Neuronal stem cell (in vitro differentiated cells): ENCODE results near the gene L3MBTL4.

ENCODE experiments used
- DNase-seq: peaks from one replicate; pipeline ENCODE4 v3.0.0-alpha.2; 2013; ENCODE audit warnings: low spot score
- H2AFZ ChIP-seq: one replicate; pipeline ENCODE4 v1.6.1; 2013; ENCODE audit warnings: mild to moderate bottlenecking, low read length, inconsistent platforms
- H2AK5ac ChIP-seq: 2 replicates; pipeline ENCODE4 v1.6.1; 2013; ENCODE audit warnings: low read depth, mild to moderate bottlenecking, inconsistent platforms, low read length, moderate library complexity, mixed read lengths
- H2BK120ac ChIP-seq: 2 replicates; pipeline ENCODE4 v1.6.1; 2013; ENCODE audit warnings: low read depth, mild to moderate bottlenecking, inconsistent platforms, low read length, moderate library complexity, mixed read lengths
- H2BK12ac ChIP-seq: one replicate; pipeline ENCODE4 v1.6.1; 2013; ENCODE audit warnings: low read length, inconsistent platforms
- H2BK15ac ChIP-seq: 2 replicates; pipeline ENCODE4 v1.6.1; 2013; ENCODE audit warnings: mild to moderate bottlenecking, low read length, inconsistent platforms, mixed read lengths
- H2BK5ac ChIP-seq: one replicate; pipeline ENCODE4 v1.6.1; 2013; ENCODE audit warnings: inconsistent platforms, mild to moderate bottlenecking, low read length, moderate library complexity
- H3K14ac ChIP-seq: one replicate; pipeline ENCODE4 v1.6.1; 2013; ENCODE audit warnings: low read length, inconsistent platforms
- H3K18ac ChIP-seq: 2 replicates; pipeline ENCODE4 v1.6.1; 2013; ENCODE audit warnings: low read length, inconsistent platforms
- H3K23ac ChIP-seq: 2 replicates; pipeline ENCODE4 v1.6.1; 2013; ENCODE audit warnings: low read depth, mild to moderate bottlenecking, mixed read lengths, low read length, inconsistent platforms; ENCODE audit not compliant: poor library complexity
- H3K27ac ChIP-seq: replicated peaks from 3 replicates; pipeline ENCODE4 v1.5.1; 2013; ENCODE audit warnings: low read length, inconsistent platforms
- H3K27me3 ChIP-seq, 3 experiments: 2 replicates each; pipeline ENCODE4 v1.6.1; 2013; ENCODE audit warnings: low read length in 3 of 3, mild to moderate bottlenecking in 2 of 3, inconsistent platforms in 1 of 3, low read depth in 1 of 3, mixed read lengths in 1 of 3, moderate library complexity in 1 of 3; ENCODE audit not compliant: control insufficient read depth in 3 of 3, insufficient read depth in 3 of 3
- H3K36me3 ChIP-seq, 2 donors: replicated peaks in 1 of 2; 2 replicates each; pipeline ENCODE4 v1.6.1; 2013; ENCODE audit warnings: low read length in 2 of 2; ENCODE audit not compliant: control insufficient read depth in 2 of 2, insufficient read depth in 2 of 2
- H3K4ac ChIP-seq: 2 replicates; pipeline ENCODE4 v1.6.1; 2013; ENCODE audit warnings: inconsistent platforms, mild to moderate bottlenecking, low read length, moderate library complexity
- H3K4me1 ChIP-seq, 2 donors: 1 replicate in 1 of 2; 2 replicates in 1 of 2; pipeline ENCODE4 v1.6.1; 2013; ENCODE audit warnings: low read length in 2 of 2, low read depth in 1 of 2; ENCODE audit not compliant: control insufficient read depth in 2 of 2, insufficient read depth in 1 of 2
- H3K4me2 ChIP-seq: one replicate; pipeline ENCODE4 v1.6.1; 2013; ENCODE audit warnings: mild to moderate bottlenecking, low read length, inconsistent platforms; ENCODE audit not compliant: insufficient read depth, poor library complexity, severe bottlenecking
- H3K4me3 ChIP-seq, 2 donors: 2 replicates each; pipeline ENCODE4 v1.5.1; 2013; ENCODE audit warnings: low read length in 2 of 2, mild to moderate bottlenecking in 2 of 2, inconsistent platforms in 1 of 2, moderate library complexity in 1 of 2
- H3K79me1 ChIP-seq: one replicate; pipeline ENCODE4 v1.6.1; 2013; ENCODE audit warnings: low read depth, mild to moderate bottlenecking, inconsistent platforms, low read length, moderate library complexity
- H3K9ac ChIP-seq: one replicate; pipeline ENCODE4 v1.6.1; 2013; ENCODE audit warnings: mild to moderate bottlenecking, low read depth, low read length, inconsistent platforms; ENCODE audit not compliant: poor library complexity
- H3K9me3 ChIP-seq, 2 donors: replicated peaks in 1 of 2; 2 replicates each; pipeline versions ENCODE3 to v1.6.1; 2013; ENCODE audit warnings: low read length in 2 of 2, mild to moderate bottlenecking in 2 of 2, inconsistent platforms in 1 of 2, low read depth in 1 of 2, mixed read lengths in 1 of 2, moderate library complexity in 1 of 2; ENCODE audit not compliant: control insufficient read depth in 2 of 2, insufficient read depth in 1 of 2
- H4K8ac ChIP-seq: one replicate; pipeline ENCODE4 v1.6.1; 2013; ENCODE audit warnings: low read depth, mild to moderate bottlenecking, inconsistent platforms, low read length, moderate library complexity
- H4K91ac ChIP-seq: one replicate; pipeline ENCODE4 v1.6.1; 2013; ENCODE audit warnings: low read length, low read depth, mild to moderate bottlenecking, inconsistent platforms; ENCODE audit not compliant: poor library complexity
- WGBS, 2 donors: extraction: QIAGEN DNeasy Blood & Tissue Kit; methylation state at CpG; one replicate each; pipeline ENCODE4 v1.1.7; 2013; ENCODE audit warnings: missing lambda C conversion rate in 2 of 2, mixed read lengths in 1 of 2; ENCODE audit not compliant: insufficient read length in 2 of 2, insufficient replicate concordance in 1 of 2; ENCODE audit errors: extremely low coverage in 2 of 2; 5-methylcytosine and 5-hydroxymethylcytosine counted together

Gene L3MBTL4

GRCh38 chr18:6202861-6203260, 211.8 kb downstream of the L3MBTL4 start:
- no peak for DNase-seq
- Histone ChIP-seq H3K9me3 (no peaks in the 10 kb centered on the region), H3K79me1 (no peaks in the 10 kb centered on the region), H3K4ac (no peak overlapping the region), H4K91ac (no peak overlapping the region), H3K4me3 (no peak overlapping the region), H3K14ac (no peak overlapping the region), H2BK15ac (no peak overlapping the region), H3K9ac (no peak overlapping the region), H2BK120ac (no peak overlapping the region), H3K18ac (no peak overlapping the region), H2BK5ac (no peak overlapping the region), H3K36me3 (no peaks in the 10 kb centered on the region), H4K8ac (no peak overlapping the region), H3K4me2 (no peak overlapping the region), H3K4me1 (no peaks in the 10 kb centered on the region), H2BK12ac (no peak overlapping the region), H2AFZ (no peak overlapping the region), H2AK5ac (no peak overlapping the region), H3K27ac (no peak overlapping the region), H3K23ac (no peak overlapping the region), H3K27me3 (no peaks in the 10 kb centered on the region)
- WGBS, 2 donors: no CpG with 5 or more reads among the region's 1 CpG

- Histone ChIP-seq H3K27ac (no peak overlapping the region), H3K23ac (no peak overlapping the region), H3K36me3 (no peaks in the 10 kb centered on the region), H2BK12ac (no peak overlapping the region), H3K9ac (no peak overlapping the region), H2AK5ac (no peak overlapping the region), H3K9me3 (no peaks in the 10 kb centered on the region), H4K91ac (no peak overlapping the region), H3K14ac (no peak overlapping the region), H2AFZ (no peak overlapping the region), H3K4ac (no peak overlapping the region), H3K18ac (no peak overlapping the region), H2BK120ac (no peak overlapping the region), H3K79me1 (no peaks in the 10 kb centered on the region), H2BK5ac (no peak overlapping the region), H2BK15ac (no peak overlapping the region), H3K4me3 (no peak overlapping the region), H4K8ac (no peak overlapping the region), H3K4me1 (no peaks in the 10 kb centered on the region), H3K27me3 (no peaks in the 10 kb centered on the region), H3K4me2 (no peak overlapping the region)
- no CpG with 5 or more reads among the region's 4 CpGs for WGBS, 2 donors
- DNase-seq: no peak
Measured at GRCh38 chr18:6200204-6200774, 214.4 kb downstream of the L3MBTL4 start.

- Histone ChIP-seq H3K79me1 (no peaks in the 10 kb centered on the region), H4K91ac (no peak overlapping the region), H3K4me3 (no peak overlapping the region), H3K27ac (no peak overlapping the region), H2BK15ac (no peak overlapping the region), H3K14ac (no peak overlapping the region), H2BK120ac (no peak overlapping the region), H3K9me3 (no peaks in the 10 kb centered on the region), H2AFZ (no peak overlapping the region), H3K4me2 (no peak overlapping the region), H3K4ac (no peak overlapping the region), H3K9ac (no peak overlapping the region), H2BK12ac (no peak overlapping the region), H2BK5ac (no peak overlapping the region), H3K36me3 (no peaks in the 10 kb centered on the region), H3K27me3 (no peaks in the 10 kb centered on the region), H2AK5ac (no peak overlapping the region), H3K4me1 (no peaks in the 10 kb centered on the region), H3K23ac (no peak overlapping the region), H4K8ac (no peak overlapping the region), H3K18ac (no peak overlapping the region)
- no peak for DNase-seq
- WGBS, 2 donors: no CpG with 5 or more reads among the region's 1 CpG
Measured at GRCh38 chr18:6199777-6200176, 214.9 kb downstream of the L3MBTL4 start.

GRCh38 chr18:6198585-6198984, 216.1 kb downstream of the L3MBTL4 start:
- no peak overlapping the region for H3K4me2 ChIP-seq
- no peak overlapping the region for H4K8ac ChIP-seq
- H2BK12ac ChIP-seq: no peak overlapping the region
- H3K23ac ChIP-seq: no peak overlapping the region
- H3K27ac ChIP-seq: no peak overlapping the region
- H3K14ac ChIP-seq: no peak overlapping the region
- H2BK15ac ChIP-seq: no peak overlapping the region
- WGBS, 2 donors: no CpG with 5 or more reads among the region's 1 CpG
- H3K4ac ChIP-seq: no peak overlapping the region
- no peaks in the 10 kb centered on the region for H3K36me3 ChIP-seq
- H2BK5ac ChIP-seq: no peak overlapping the region
- no peak overlapping the region for H3K4me3 ChIP-seq
- H3K27me3 ChIP-seq: no peaks in the 10 kb centered on the region
- H3K79me1 ChIP-seq: no peaks in the 10 kb centered on the region
- H3K4me1 ChIP-seq: no peaks in the 10 kb centered on the region
- DNase-seq: no peak
- no peaks in the 10 kb centered on the region for H3K9me3 ChIP-seq
- H2AK5ac ChIP-seq: no peak overlapping the region
- no peak overlapping the region for H3K9ac ChIP-seq
- no peak overlapping the region for H2AFZ ChIP-seq
- no peak overlapping the region for H4K91ac ChIP-seq
- no peak overlapping the region for H2BK120ac ChIP-seq
- H3K18ac ChIP-seq: no peak overlapping the region
